Hepatocyte (in vitro differentiated cells): Measurements from ENCODE around the gene DGCR6L. TPM values are rescaled to one million over a fixed set of nuclear protein-coding genes. Genes with fewer than 3 reads are reported as not detected.
"Not testable (repeated sequence)": the region's sequence is repeated elsewhere in the genome, so short reads cannot be mapped to it uniquely, and the experiment has no call there.

Experiments used
- DNase-seq: peaks from one replicate; pipeline ENCODE4 v3.0.0-alpha.2; 2016; ENCODE audit warnings: low spot score
- H2AFZ ChIP-seq: fragments of 200-600 bp; sonication (generic); 2 replicates; pipeline ENCODE4 v1.6.0; 2016; ENCODE audit warnings: antibody characterized with exemption, mild to moderate bottlenecking
- H3K27ac ChIP-seq: fragments of 200-600 bp; sonication (generic); 2 replicates; pipeline ENCODE4 v1.5.1; 2016; ENCODE audit warnings: mild to moderate bottlenecking
- H3K27me3 ChIP-seq: fragments of 200-600 bp; sonication (generic); 2 replicates; pipeline ENCODE4 v1.6.1; 2016
- H3K36me3 ChIP-seq: fragments of 200-600 bp; sonication (generic); replicated peaks from 2 replicates; pipeline ENCODE4 v1.5.1; 2016; ENCODE audit warnings: low read depth; ENCODE audit not compliant: insufficient read depth
- H3K4me1 ChIP-seq: fragments of 200-600 bp; sonication (generic); 2 replicates; pipeline ENCODE4 v1.5.1; 2016; ENCODE audit warnings: mild to moderate bottlenecking, moderate library complexity; ENCODE audit not compliant: insufficient read depth
- H3K4me2 ChIP-seq: fragments of 200-600 bp; sonication (generic); 2 replicates; pipeline ENCODE4 v1.6.0; 2016
- H3K4me3 ChIP-seq: fragments of 200-600 bp; sonication (generic); 2 replicates; pipeline ENCODE4 v1.5.1; 2016; ENCODE audit warnings: mild to moderate bottlenecking
- H3K79me2 ChIP-seq: fragments of 200-600 bp; sonication (generic); 2 replicates; pipeline ENCODE4 v1.6.0; 2017; ENCODE audit warnings: mild to moderate bottlenecking
- H3K9me2 ChIP-seq: fragments of 200-600 bp; sonication (generic); replicated peaks from 2 replicates; pipeline ENCODE4 v1.6.0; 2017; ENCODE audit warnings: mild to moderate bottlenecking; ENCODE audit not compliant: insufficient read depth
- H3K9me3 ChIP-seq: fragments of 200-600 bp; sonication (generic); 2 replicates; pipeline ENCODE4 v1.5.1; 2016; ENCODE audit warnings: low read depth, mild to moderate bottlenecking
- H4K20me1 ChIP-seq: fragments of 200-600 bp; sonication (generic); 2 replicates; pipeline ENCODE4 v1.6.0; 2016; ENCODE audit warnings: mild to moderate bottlenecking; ENCODE audit not compliant: insufficient read depth, poor library complexity, severe bottlenecking
- EZH2 ChIP-seq: fragments of 200-600 bp; sonication (generic); IDR thresholded peaks from 2 replicates; pipeline ENCODE4 v1.6.1; 2016; ENCODE audit warnings: antibody characterized with exemption, mild to moderate bottlenecking, borderline replicate concordance
- EZH2phosphoT487 ChIP-seq: fragments of 200-600 bp; sonication (generic); IDR thresholded peaks from one replicate; pipeline ENCODE4 v1.6.1; 2018; ENCODE audit warnings: antibody characterized with exemption, mild to moderate bottlenecking, low read depth, moderate library complexity; ENCODE audit not compliant: unreplicated experiment, severe bottlenecking
- WGBS: methylation state at CpG from one replicate; pipeline ENCODE4 v1.1.6; 2016; ENCODE audit warnings: low lambda C conversion rate; ENCODE audit errors: missing lambda C conversion rate; 5-methylcytosine and 5-hydroxymethylcytosine counted together
- polyA plus RNA-seq: library from polyadenylated mRNA; unstranded; fragments of >200 nt; fragmentation: Nextera tagmentation; extraction: Ambion mirVana; gene quantifications from 2 replicates; pipeline ENCODE4 v1.2.1, GENCODE V29; 2016
- total RNA-seq: library from RNA; depleted of rRNA; stranded (reverse); fragments of >200 nt; gene quantifications from 2 replicates; pipeline ENCODE4 v1.2.3, GENCODE V29; 2014
- TF ChIP-seq, protein P1 (sequence below): fragments of 200-600 bp; sonication (generic); IDR thresholded peaks from 2 replicates; pipeline ENCODE4 v1.5.1; 2016; ENCODE audit warnings: antibody characterized with exemption, mild to moderate bottlenecking; ENCODE audit not compliant: poor library complexity

The DGCR6L gene
- total and polyA plus RNA-seq, 2 experiments from 2014 or later = 49.8 to 93.4 TPM

DNA sequence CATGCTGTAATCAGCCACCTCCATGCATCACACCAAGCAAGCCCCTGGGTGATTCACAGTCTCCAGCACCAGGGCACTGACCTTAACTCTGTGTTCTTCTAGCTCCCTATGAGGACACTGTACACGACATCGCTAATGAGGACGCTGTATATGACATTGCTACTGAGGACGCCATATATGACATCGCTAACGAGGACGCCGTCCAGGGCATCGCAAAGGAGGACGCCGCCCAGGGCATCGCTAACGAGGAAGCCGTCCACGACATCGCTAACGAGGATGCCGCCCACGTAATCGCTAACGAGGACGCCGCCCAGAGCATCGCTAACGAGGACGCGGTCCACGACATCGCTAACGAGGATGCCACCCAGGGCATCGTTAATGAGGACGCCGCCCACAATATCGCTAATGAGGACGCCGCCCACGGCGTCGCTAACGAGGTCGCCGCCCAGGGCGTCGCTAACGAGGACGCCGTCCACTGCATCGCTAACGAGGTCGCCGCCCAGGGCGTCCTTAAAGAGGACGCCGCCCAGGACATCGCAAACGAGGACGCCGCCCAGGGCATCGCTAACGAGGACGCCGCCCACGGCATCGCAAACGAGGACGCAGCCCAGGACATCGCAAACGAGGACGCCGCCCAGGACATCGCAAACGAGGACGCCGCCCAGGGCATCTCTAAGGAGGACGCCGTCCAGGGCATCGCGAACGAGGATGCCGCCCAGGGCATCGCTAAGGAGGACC is 34.5 kb upstream of the DGCR6L start:
- TF ChIP-seq, protein P1, sequence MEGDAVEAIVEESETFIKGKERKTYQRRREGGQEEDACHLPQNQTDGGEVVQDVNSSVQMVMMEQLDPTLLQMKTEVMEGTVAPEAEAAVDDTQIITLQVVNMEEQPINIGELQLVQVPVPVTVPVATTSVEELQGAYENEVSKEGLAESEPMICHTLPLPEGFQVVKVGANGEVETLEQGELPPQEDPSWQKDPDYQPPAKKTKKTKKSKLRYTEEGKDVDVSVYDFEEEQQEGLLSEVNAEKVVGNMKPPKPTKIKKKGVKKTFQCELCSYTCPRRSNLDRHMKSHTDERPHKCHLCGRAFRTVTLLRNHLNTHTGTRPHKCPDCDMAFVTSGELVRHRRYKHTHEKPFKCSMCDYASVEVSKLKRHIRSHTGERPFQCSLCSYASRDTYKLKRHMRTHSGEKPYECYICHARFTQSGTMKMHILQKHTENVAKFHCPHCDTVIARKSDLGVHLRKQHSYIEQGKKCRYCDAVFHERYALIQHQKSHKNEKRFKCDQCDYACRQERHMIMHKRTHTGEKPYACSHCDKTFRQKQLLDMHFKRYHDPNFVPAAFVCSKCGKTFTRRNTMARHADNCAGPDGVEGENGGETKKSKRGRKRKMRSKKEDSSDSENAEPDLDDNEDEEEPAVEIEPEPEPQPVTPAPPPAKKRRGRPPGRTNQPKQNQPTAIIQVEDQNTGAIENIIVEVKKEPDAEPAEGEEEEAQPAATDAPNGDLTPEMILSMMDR = no peak
- TF ChIP-seq EZH2 = no peak
- TF ChIP-seq EZH2phosphoT487 = no peak
- Histone ChIP-seq H3K9me2 (no peaks in the 10 kb centered on the region), H4K20me1 (no peaks in the 10 kb centered on the region), H3K4me3 (no peak overlapping the region), H2AFZ (no peak overlapping the region), H3K9me3 (no peaks in the 10 kb centered on the region), H3K4me1 (no peaks in the 10 kb centered on the region), H3K79me2 (no peaks in the 10 kb centered on the region), H3K4me2 (no peak overlapping the region), H3K36me3 (no peaks in the 10 kb centered on the region), H3K27ac (no peak overlapping the region), H3K27me3 (no peaks in the 10 kb centered on the region)
- 95% methylated on average over 39 of the region's 81 CpGs for WGBS
- no peak for DNase-seq

DNA sequence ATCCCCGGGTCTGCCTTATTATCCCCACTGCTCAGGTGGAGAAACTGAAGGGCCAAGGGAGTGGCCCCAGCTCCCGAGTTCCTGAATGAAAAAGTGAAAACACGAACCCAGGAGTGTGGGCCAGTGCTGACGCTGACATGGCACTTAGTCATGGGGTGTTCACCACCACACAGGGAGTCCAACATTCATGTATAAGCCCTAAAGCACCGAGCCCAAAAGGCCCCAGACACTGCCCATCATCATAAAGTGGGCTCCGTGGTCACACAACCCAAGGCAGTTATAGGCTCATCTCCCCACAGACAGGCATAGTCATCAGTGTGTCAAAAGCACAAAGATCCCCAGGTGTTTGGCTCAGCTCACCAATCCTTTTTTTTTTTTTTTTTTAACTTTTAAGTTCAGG is 32.7 kb upstream of the DGCR6L start:
- H3K9me2 ChIP-seq, DNase-seq, H3K27me3 ChIP-seq, H3K9me3 ChIP-seq, H2AFZ ChIP-seq, H3K27ac ChIP-seq, H3K4me2 ChIP-seq, H3K36me3 ChIP-seq, H3K4me3 ChIP-seq, H3K4me1 ChIP-seq, H4K20me1 ChIP-seq, H3K79me2 ChIP-seq: not testable (repeated sequence)
- WGBS = 87% methylated on average over 6 of the region's 6 CpGs

DNA sequence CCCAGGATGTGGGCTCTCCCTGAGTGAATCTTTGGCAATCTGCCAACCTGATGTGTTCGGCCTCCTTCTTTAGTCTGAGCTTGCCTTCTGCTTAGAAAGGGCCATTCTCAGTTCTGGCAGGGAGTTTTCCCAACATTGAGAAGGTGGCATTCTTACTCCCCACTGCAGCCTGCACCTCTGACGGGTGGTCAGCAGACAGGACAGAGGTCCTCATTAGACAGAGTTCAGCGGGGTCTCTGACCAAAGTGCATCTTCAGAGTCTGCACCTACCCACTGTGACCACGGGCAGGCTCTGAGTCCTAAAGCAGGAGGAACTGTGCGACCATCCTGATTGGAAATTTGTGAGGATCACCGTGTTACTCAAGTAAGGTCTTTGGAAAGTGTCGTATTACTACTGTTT is 26.7 kb upstream of the DGCR6L start:
- H4K20me1 ChIP-seq, H3K27me3 ChIP-seq, H3K27ac ChIP-seq, H3K4me3 ChIP-seq, H3K9me2 ChIP-seq, H3K4me2 ChIP-seq, H3K4me1 ChIP-seq, DNase-seq, H3K79me2 ChIP-seq, H3K36me3 ChIP-seq, H3K9me3 ChIP-seq, H2AFZ ChIP-seq: not testable (repeated sequence)
- 91% methylated on average over 3 of the region's 7 CpGs for WGBS

DNA sequence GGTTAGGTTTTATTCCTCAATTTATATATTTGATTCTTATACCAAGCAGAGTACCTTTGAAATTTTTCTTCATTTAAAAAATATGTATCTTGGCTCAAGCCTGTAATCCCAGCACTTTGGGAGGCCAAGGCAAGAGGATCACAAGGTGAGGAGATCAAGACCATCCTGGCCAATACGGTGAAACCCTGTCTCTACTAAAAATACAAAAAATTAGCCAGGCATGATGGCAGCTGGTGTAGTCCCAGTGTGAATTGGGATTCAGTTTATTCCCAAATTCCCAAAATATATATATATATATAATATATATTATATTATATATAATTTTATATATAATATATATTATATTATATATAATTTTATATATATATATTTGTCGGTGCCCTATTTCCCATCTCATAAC is 18.4 kb upstream of the DGCR6L start:
- H3K79me2 ChIP-seq, H3K27ac ChIP-seq, H3K27me3 ChIP-seq, H4K20me1 ChIP-seq, H3K4me1 ChIP-seq, H3K4me3 ChIP-seq, H3K36me3 ChIP-seq, H3K4me2 ChIP-seq, H3K9me3 ChIP-seq, DNase-seq, H3K9me2 ChIP-seq, H2AFZ ChIP-seq: not testable (repeated sequence)
- 90% methylated on average over 2 of the region's 2 CpGs for WGBS

DNA sequence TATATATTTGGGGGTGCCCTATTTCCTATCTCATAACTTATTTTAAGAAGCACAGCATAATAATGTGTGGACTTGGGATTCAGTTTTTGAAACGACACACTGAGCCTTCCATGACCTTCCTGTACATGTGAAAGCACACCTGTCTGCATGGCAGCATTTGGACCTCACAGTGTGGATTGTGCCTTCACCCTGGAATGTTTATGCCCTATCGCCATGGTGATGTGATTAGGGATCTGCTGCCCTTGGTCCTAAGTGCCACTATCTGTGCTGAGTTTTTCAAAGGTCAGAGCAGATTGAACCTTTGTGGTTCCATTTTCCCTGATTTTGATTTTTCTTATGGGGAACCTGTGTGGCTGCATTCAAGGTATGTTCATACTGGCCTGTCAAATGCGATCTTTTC is 17.9 kb upstream of the DGCR6L start:
- not testable (repeated sequence) for H3K4me2 ChIP-seq, H2AFZ ChIP-seq, H3K27me3 ChIP-seq, H3K4me1 ChIP-seq, DNase-seq, H3K9me2 ChIP-seq, H3K27ac ChIP-seq, H4K20me1 ChIP-seq, H3K79me2 ChIP-seq, H3K4me3 ChIP-seq, H3K9me3 ChIP-seq, H3K36me3 ChIP-seq
- WGBS = 85% methylated on average over 3 of the region's 3 CpGs

DNA sequence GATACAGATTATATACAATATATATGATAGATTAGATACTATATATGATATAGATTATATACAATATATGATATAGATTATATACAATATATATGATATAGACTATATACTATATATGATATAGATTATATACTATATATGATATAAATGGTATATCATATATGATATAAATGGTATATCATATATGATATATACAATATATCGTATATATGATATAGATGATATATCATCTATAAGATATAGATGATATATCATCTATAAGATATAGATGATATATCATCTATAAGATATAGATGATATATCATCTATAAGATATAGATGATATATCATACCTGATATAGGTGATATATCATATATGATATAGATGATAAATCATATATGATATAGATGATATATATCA is 16.7 kb upstream of the DGCR6L start:
- H3K9me3 ChIP-seq, H3K4me2 ChIP-seq, H3K4me1 ChIP-seq, DNase-seq, H3K27me3 ChIP-seq, H4K20me1 ChIP-seq, H3K4me3 ChIP-seq, H3K79me2 ChIP-seq, H3K36me3 ChIP-seq, H3K27ac ChIP-seq, H2AFZ ChIP-seq, H3K9me2 ChIP-seq: not testable (repeated sequence)
- 78% methylated on average over 1 of the region's 1 CpG for WGBS

DNA sequence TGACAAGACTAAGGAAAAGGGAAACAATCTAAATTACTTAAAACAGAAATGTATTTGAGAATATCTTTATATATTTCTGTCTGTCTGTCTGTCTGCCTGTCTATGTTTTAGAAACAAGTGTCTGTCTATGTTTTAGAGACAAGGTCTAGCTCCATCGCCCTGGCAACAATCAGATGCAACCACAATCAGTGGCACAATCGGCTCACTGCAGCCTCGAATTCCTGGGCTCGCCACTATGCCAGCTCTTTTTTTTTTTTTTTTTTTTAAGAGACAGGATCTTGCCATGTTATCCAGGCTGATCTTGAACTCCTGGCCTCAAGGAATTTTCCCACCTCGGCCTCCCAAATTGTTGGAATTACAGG is 8.7 kb upstream of the DGCR6L start:
- DNase-seq, H3K4me3 ChIP-seq, H3K36me3 ChIP-seq, H4K20me1 ChIP-seq, H3K27me3 ChIP-seq, H3K79me2 ChIP-seq, H2AFZ ChIP-seq, H3K4me2 ChIP-seq, H3K4me1 ChIP-seq, H3K9me3 ChIP-seq, H3K27ac ChIP-seq, H3K9me2 ChIP-seq: not testable (repeated sequence)
- WGBS = 55% methylated on average over 5 of the region's 5 CpGs

DNA sequence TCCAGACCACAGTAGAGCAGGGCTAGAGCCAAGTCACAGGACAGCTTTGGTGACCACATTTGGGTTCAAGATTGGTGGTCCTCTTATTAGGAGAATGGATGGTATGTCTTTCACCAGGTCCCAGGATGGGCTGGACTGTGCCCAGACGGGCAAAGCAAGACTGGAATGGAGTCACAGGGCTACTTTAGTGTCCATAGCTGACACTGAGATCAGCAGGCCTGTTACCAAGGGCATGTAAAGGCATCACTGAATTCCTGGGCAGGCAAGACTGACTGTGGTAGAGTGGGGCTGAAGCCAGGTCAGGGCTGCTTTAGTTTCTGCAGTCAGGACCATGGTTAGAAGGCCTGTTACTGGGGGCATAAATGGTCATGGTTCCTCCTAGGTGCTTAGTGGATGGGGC is 6.1 kb upstream of the DGCR6L start:
- H3K4me1 ChIP-seq, H2AFZ ChIP-seq, H3K4me2 ChIP-seq, H3K4me3 ChIP-seq, H3K27me3 ChIP-seq, H4K20me1 ChIP-seq, H3K27ac ChIP-seq, H3K36me3 ChIP-seq, DNase-seq, H3K79me2 ChIP-seq, H3K9me2 ChIP-seq, H3K9me3 ChIP-seq: not testable (repeated sequence)
- 100% methylated on average over 1 of the region's 1 CpG for WGBS
